Prostate gland (tissue), 2 donors: ENCODE measurements around the gene GRM6. TPM values are rescaled to one million over a fixed set of nuclear protein-coding genes. Genes with fewer than 3 reads are reported as not detected.

ENCODE experiments used
- DNase-seq: peaks from one replicate; pipeline ENCODE4 v3.0.0-alpha.2; 2019; ENCODE audit warnings: low spot score
- H3K27ac ChIP-seq, 2 donors: fragments of 200-600 bp; sonication (generic); 2 replicates each; pipeline ENCODE4 v1.5.1; 2017 to 2019
- H3K27me3 ChIP-seq: fragments of 200-600 bp; sonication (generic); replicated peaks from 2 replicates; pipeline ENCODE4 v1.5.1; 2019; ENCODE audit not compliant: insufficient read depth
- H3K36me3 ChIP-seq, 2 donors: fragments of 200-600 bp; sonication (generic); 1 replicate in 1 of 2; 2 replicates in 1 of 2; pipeline versions ENCODE4 v1.5.1 to v1.8.1; 2017 to 2019
- H3K4me1 ChIP-seq: fragments of 200-600 bp; sonication (generic); replicated peaks from 2 replicates; pipeline ENCODE4 v1.5.1; 2019
- H3K4me3 ChIP-seq, 2 donors: fragments of 200-600 bp; sonication (generic); 2 replicates each; pipeline ENCODE4 v1.5.1; 2017 to 2019
- H3K9me3 ChIP-seq: fragments of 200-600 bp; sonication (generic); 2 replicates; pipeline ENCODE4 v1.5.1; 2017
- CTCF ChIP-seq, 4 experiments: fragments of 200-600 bp in 2 of 4; fragments of 450-650 bp in 2 of 4; sonication (generic) in 2 of 4; IDR thresholded peaks; 1 replicate in 3 of 4; 2 replicates in 1 of 4; pipeline ENCODE4 v1.5.1; 2016 to 2019; ENCODE audit warnings: antibody characterized with exemption in 4 of 4, mild to moderate bottlenecking in 2 of 4, moderate library complexity in 2 of 4
- POLR2A ChIP-seq: fragments of 450-650 bp; IDR thresholded peaks from one replicate; pipeline ENCODE4 v1.6.1; 2016; ENCODE audit warnings: antibody characterized with exemption, mild to moderate bottlenecking
- POLR2AphosphoS5 ChIP-seq: sonication (generic); formaldehyde crosslinking; IDR thresholded peaks from one replicate; pipeline ENCODE4 v1.6.1; 2017; ENCODE audit warnings: antibody characterized with exemption
- WGBS: methylation state at CpG from one replicate; pipeline ENCODE4 v1.1.5; 2018; 5-methylcytosine and 5-hydroxymethylcytosine counted together
- intact Hi-C: fragments of 100-400 bp; cut with DNase I; formaldehyde crosslinking; loops from one replicate; pipeline ENCODE4 v1.14.2; 2022
- total RNA-seq, 2 donors: library from RNA; depleted of rRNA; stranded (reverse); fragments of >200 nt; gene quantifications; one replicate each; pipeline ENCODE4 v1.1.0, GENCODE V29; 2016

The GRM6 gene
- total RNA-seq, 2 donors from 2014 or later, result 0.23 TPM; not detected in 1

GRCh38 chr5:178983728-178984127 is 11.4 kb downstream of the GRM6 start:
- Histone ChIP-seq H3K4me3 (no peak overlapping the region), H3K27me3 (no peaks in the 10 kb centered on the region)

GRCh38 chr5:178982941-178983340 is 12.2 kb downstream of the GRM6 start:
- H3K4me3 ChIP-seq, result no peak overlapping the region
- no peaks in the 10 kb centered on the region for H3K27me3 ChIP-seq
- H3K27ac ChIP-seq, result no peak overlapping the region
- TF ChIP-seq POLR2AphosphoS5 (no peak), POLR2A (no peak), CTCF (IDR thresholded peaks at IDR 0.05) (no peak)
- no peaks in the 10 kb centered on the region for H3K4me1 ChIP-seq
- intact Hi-C loops, result no loop called here
- DNase-seq, result no peak
- WGBS, result 98% methylated on average over 17 of the region's 17 CpGs
- H3K9me3 ChIP-seq, result no peaks in the 10 kb centered on the region
- H3K36me3 ChIP-seq, result no peaks in the 10 kb centered on the region

More at GRCh38 chr5:178983728-178984127, 11.4 kb downstream of the GRM6 start:
- DNase-seq, result no peak
- Histone ChIP-seq H3K4me1 (no peaks in the 10 kb centered on the region), H3K9me3 (no peaks in the 10 kb centered on the region), H3K36me3 (no peaks in the 10 kb centered on the region), H3K27ac (no peak overlapping the region)
- intact Hi-C loops, result no loop called here
- WGBS, result 93% methylated on average over 10 of the region's 10 CpGs
- TF ChIP-seq POLR2A (no peak), CTCF (IDR thresholded peaks at IDR 0.05) (no peak), POLR2AphosphoS5 (no peak)

- intact Hi-C loops, result no loop called here
- no peak for DNase-seq
- Histone ChIP-seq H3K36me3 (no peaks in the 10 kb centered on the region), H3K27ac (no peak overlapping the region), H3K9me3 (no peaks in the 10 kb centered on the region), H3K4me1 (no peaks in the 10 kb centered on the region), H3K4me3 (no peak overlapping the region), H3K27me3 (no peaks in the 10 kb centered on the region)
- TF ChIP-seq POLR2A (no peak), POLR2AphosphoS5 (no peak), CTCF (IDR thresholded peaks at IDR 0.05) (no peak)
- 97% methylated on average over 15 of the region's 15 CpGs for WGBS
Measured at GRCh38 chr5:178981381-178981780, 13.7 kb downstream of the GRM6 start.

- H3K4me1 ChIP-seq, result no peaks in the 10 kb centered on the region
- TF ChIP-seq POLR2AphosphoS5, result no peak
- no peak for TF ChIP-seq POLR2A
- no peak for TF ChIP-seq CTCF (IDR thresholded peaks at IDR 0.05)
- DNase-seq, result no peak
- H3K9me3 ChIP-seq, result no peaks in the 10 kb centered on the region
- H3K27ac ChIP-seq, result no peak overlapping the region
- no peak overlapping the region for H3K4me3 ChIP-seq
- no peaks in the 10 kb centered on the region for H3K36me3 ChIP-seq
- intact Hi-C loops, result no loop called here
- no peaks in the 10 kb centered on the region for H3K27me3 ChIP-seq
- WGBS, result 98% methylated on average over 5 of the region's 5 CpGs
Measured at GRCh38 chr5:178965465-178966055, 29.6 kb downstream of the GRM6 start.

- 0% methylated on average over 9 of the region's 23 CpGs for WGBS
- H3K4me1 ChIP-seq, result no peaks in the 10 kb centered on the region
- peak overlapping the region; percentile 49 to 64 for H3K4me3 ChIP-seq
- no peaks in the 10 kb centered on the region for H3K36me3 ChIP-seq
- DNase-seq, result peak; percentile 17
- intact Hi-C loops, result no loop called here
- TF ChIP-seq POLR2AphosphoS5, result no peak
- TF ChIP-seq POLR2A, result no peak
- no peak for TF ChIP-seq CTCF (IDR thresholded peaks at IDR 0.05)
- H3K9me3 ChIP-seq, result peaks cover 4% of the 10 kb centered on the region
- H3K27ac ChIP-seq, result peak overlapping the region in 1 of 2 donors; percentile 68
- H3K27me3 ChIP-seq, result no peaks in the 10 kb centered on the region
Measured at GRCh38 chr5:178941361-178941760, 53.8 kb downstream of the GRM6 start.
